SK-N-MC (cell line): Measurements from ENCODE around the gene STK39.

Source experiments
- EZH2 ChIP-seq: fragments of 200-600 bp; sonication (generic); IDR thresholded peaks from one replicate; pipeline ENCODE4 v1.6.1; 2017; ENCODE audit warnings: antibody characterized with exemption
- POLR2AphosphoS5 ChIP-seq: IDR thresholded peaks from 2 replicates; pipeline ENCODE4 v1.6.1; 2012; ENCODE audit warnings: mild to moderate bottlenecking, low read depth, low read length, borderline replicate concordance

DNA sequence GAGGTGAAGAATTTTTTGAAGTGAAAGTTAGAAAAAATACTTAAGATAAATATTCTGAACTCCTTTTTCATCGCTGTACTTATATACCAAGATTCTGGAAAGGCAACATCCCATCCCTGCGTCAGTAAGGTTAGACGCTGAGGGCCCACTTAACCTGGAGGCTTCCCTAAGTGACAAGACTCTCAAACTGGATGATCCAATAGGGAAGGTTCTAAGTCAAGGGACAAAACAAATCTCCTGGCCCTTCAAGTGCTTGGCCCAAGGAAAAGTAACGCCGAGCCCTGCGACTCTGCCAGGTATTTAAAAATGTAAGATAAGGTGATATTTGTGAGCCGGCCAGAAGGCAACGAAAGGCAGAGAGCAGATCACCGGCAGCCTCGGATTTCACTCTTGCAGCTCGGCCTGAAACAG, 1.3 kb downstream of the STK39 start:
- TF ChIP-seq POLR2AphosphoS5 (no peak), EZH2 (no peak)
